ENCODE data around the gene PTBP3. TPM values are rescaled to one million over a fixed set of nuclear protein-coding genes. Genes with fewer than 3 reads are reported as not detected.

Gene PTBP3
- polyA plus RNA-seq, 1 of the 3 experiments (the other 2 are of a cell fraction), result 6.1 TPM

GRCh38 chr9:112198646-112199045, 134.8 kb downstream of the PTBP3 start:
- H2AFZ ChIP-seq (ENCODE audit: low read depth), result no peak overlapping the region
- H3K79me2 ChIP-seq (ENCODE audit: insufficient read depth), result no peaks in the 10 kb centered on the region
- ChIA-PET POLR2A (no interaction called here), CTCF (no interaction called here)
- H3K9me2 ChIP-seq, result no peaks in the 10 kb centered on the region
- H3K36me3 ChIP-seq (replicated peaks in 1 of 2; ENCODE audit: control insufficient read depth in 1 of 2, insufficient read depth in 2 of 2, low read length in 1 of 2), result peaks cover 0 to 7% of the 10 kb centered on the region in 2 experiments
- no peaks in the 10 kb centered on the region for H3F3A ChIP-seq (replicated peaks; ENCODE audit: insufficient read depth)
- no peak for DNase-seq
- H3K27ac ChIP-seq (ENCODE audit: low read depth in 2 of 2, low read length in 1 of 2), result no peak overlapping the region
- 88% methylated on average over 4 of the region's 4 CpGs for WGBS (ENCODE audit: low lambda C conversion rate)
- no peak overlapping the region for H3K9ac ChIP-seq
- no peak for TF ChIP-seq POLR2AphosphoS5 (IDR thresholded peaks at IDR 0.05; ENCODE audit: low read depth, low read length)
- no peak for TF ChIP-seq SMC3 (IDR thresholded peaks at IDR 0.05; ENCODE audit: low read depth, low read length)
- no peak for TF ChIP-seq CTCF (IDR thresholded peaks at IDR 0.05)
- no peak for TF ChIP-seq RFX5 (IDR thresholded peaks at IDR 0.05; ENCODE audit: low read length)
- no peak for TF ChIP-seq JUND (IDR thresholded peaks at IDR 0.05)
- no peak for TF ChIP-seq TCF12 (IDR thresholded peaks at IDR 0.05)
- TF ChIP-seq GATA2 (CRISPR knock-in tag; IDR thresholded peaks at IDR 0.05), result no peak
- no peak for TF ChIP-seq EZH2phosphoT487 (IDR thresholded peaks at IDR 0.05; ENCODE audit: borderline replicate concordance, low read depth)
- no peak for TF ChIP-seq CHD2 (IDR thresholded peaks at IDR 0.05; ENCODE audit: low read length, partially characterized antibody)
- no peak for TF ChIP-seq SIN3A (IDR thresholded peaks at IDR 0.05; ENCODE audit: borderline replicate concordance, low read depth, low read length)
- TF ChIP-seq PBX3 (IDR thresholded peaks at IDR 0.05), result no peak
- TF ChIP-seq FOXJ3 (CRISPR knock-in tag; IDR thresholded peaks at IDR 0.05), result no peak
- H3K4me1 ChIP-seq (ENCODE audit: control insufficient read depth in 1 of 2, insufficient read depth in 2 of 2, low read depth in 1 of 2, low read length in 1 of 2), result no peaks in the 10 kb centered on the region
- no peak overlapping the region for H3K4me2 ChIP-seq
- no peaks in the 10 kb centered on the region for H4K20me1 ChIP-seq (ENCODE audit: insufficient read depth)
- H3K4me3 ChIP-seq (ENCODE audit: low read depth in 2 of 2, low read length in 1 of 2), result no peak overlapping the region
- H3K27me3 ChIP-seq (ENCODE audit: insufficient read depth), result no peaks in the 10 kb centered on the region
- H3K9me3 ChIP-seq, result no peaks in the 10 kb centered on the region

- Histone ChIP-seq H3K4me1 (ENCODE audit: control insufficient read depth in 1 of 2, insufficient read depth in 2 of 2, low read depth in 1 of 2, low read length in 1 of 2) (no peaks in the 10 kb centered on the region), H3K27me3 (ENCODE audit: insufficient read depth) (no peaks in the 10 kb centered on the region), H3K79me2 (ENCODE audit: insufficient read depth) (no peaks in the 10 kb centered on the region), H3K36me3 (replicated peaks in 1 of 2; ENCODE audit: control insufficient read depth in 1 of 2, insufficient read depth in 2 of 2, low read length in 1 of 2) (no peaks in the 10 kb centered on the region), H3K9me3 (no peaks in the 10 kb centered on the region), H3K9ac (no peak overlapping the region), H3K4me3 (ENCODE audit: low read depth in 2 of 2, low read length in 1 of 2) (no peak overlapping the region), H2AFZ (ENCODE audit: low read depth) (no peak overlapping the region), H3F3A (replicated peaks; ENCODE audit: insufficient read depth) (no peaks in the 10 kb centered on the region), H3K9me2 (no peaks in the 10 kb centered on the region), H3K27ac (ENCODE audit: low read depth in 2 of 2, low read length in 1 of 2) (no peak overlapping the region), H3K4me2 (no peak overlapping the region), H4K20me1 (ENCODE audit: insufficient read depth) (no peaks in the 10 kb centered on the region)
- 87% methylated on average over 4 of the region's 4 CpGs for WGBS (ENCODE audit: low lambda C conversion rate)
- DNase-seq, result no peak
- ChIA-PET POLR2A (no interaction called here), CTCF (no interaction called here)
- no peak for TF ChIP-seq POLR2AphosphoS5 (IDR thresholded peaks at IDR 0.05; ENCODE audit: low read depth, low read length)
- TF ChIP-seq CHD2 (IDR thresholded peaks at IDR 0.05; ENCODE audit: low read length, partially characterized antibody), result no peak
- TF ChIP-seq USF2 (IDR thresholded peaks at IDR 0.05; ENCODE audit: borderline replicate concordance, low read depth, low read length), result no peak
- no peak for TF ChIP-seq MXI1 (IDR thresholded peaks at IDR 0.05; ENCODE audit: low read depth, low read length)
These were observed 138.4 kb downstream of the PTBP3 start for GRCh38 chr9:112194969-112195431.
